WERI-Rb-1 (cell line): ENCODE data around the gene KLHL3.

Source experiments
- DNase-seq: peaks from one replicate; pipeline ENCODE4 v3.0.0-alpha.2; 2020
- H3K27ac ChIP-seq: fragments of 250-450 bp; sonication (Bioruptor Pico); 2 replicates; pipeline ENCODE4 v1.5.1; 2020; ENCODE audit warnings: mild to moderate bottlenecking, moderate library complexity
- H3K27me3 ChIP-seq: fragments of 250-450 bp; sonication (Bioruptor Pico); 2 replicates; pipeline ENCODE4 v1.5.1; 2021; ENCODE audit warnings: mild to moderate bottlenecking, low read depth, moderate library complexity; ENCODE audit not compliant: insufficient read depth, severe bottlenecking
- H3K36me3 ChIP-seq: fragments of 250-450 bp; sonication (Bioruptor Pico); 2 replicates; pipeline ENCODE4 v1.5.1; 2020; ENCODE audit warnings: mild to moderate bottlenecking, moderate library complexity
- H3K4me3 ChIP-seq: 2 replicates; pipeline ENCODE4 v1.5.1; 2011; ENCODE audit warnings: low read depth, mild to moderate bottlenecking, control low read depth, low read length
- H3K9me3 ChIP-seq: fragments of 250-450 bp; sonication (Bioruptor Pico); 2 replicates; pipeline ENCODE4 v1.5.1; 2021; ENCODE audit warnings: mild to moderate bottlenecking, moderate library complexity; ENCODE audit not compliant: severe bottlenecking
- TF ChIP-seq, protein P1 (sequence below): IDR thresholded peaks from 2 replicates; pipeline ENCODE4 v1.5.1; 2011; ENCODE audit warnings: low read depth, mild to moderate bottlenecking, control low read depth, inconsistent platforms, low read length

Gene KLHL3

DNA sequence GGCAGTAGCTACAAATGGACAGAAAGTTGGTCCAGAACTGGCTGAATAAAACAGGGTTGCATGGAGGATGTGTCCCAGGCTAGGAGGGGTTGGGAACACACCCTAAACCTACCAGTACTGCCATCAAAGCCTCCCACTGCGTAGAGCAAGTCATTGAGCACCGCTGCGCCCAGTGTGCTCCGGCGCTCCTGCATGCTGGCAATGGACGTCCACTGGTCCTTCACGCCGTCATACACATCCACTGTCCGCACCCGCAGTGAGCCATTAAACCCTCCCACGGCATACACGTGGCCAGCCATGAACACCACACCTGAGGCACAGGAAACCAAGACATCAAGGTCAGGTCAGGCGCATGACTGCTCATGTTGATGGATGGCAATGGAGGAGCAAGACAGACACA, 97.0 kb downstream of the KLHL3 start:
- no peak for DNase-seq
- Histone ChIP-seq H3K36me3 (no peaks in the 10 kb centered on the region), H3K27ac (no peak overlapping the region), H3K9me3 (no peaks in the 10 kb centered on the region), H3K27me3 (no peaks in the 10 kb centered on the region), H3K4me3 (no peak overlapping the region)
- TF ChIP-seq, protein P1, sequence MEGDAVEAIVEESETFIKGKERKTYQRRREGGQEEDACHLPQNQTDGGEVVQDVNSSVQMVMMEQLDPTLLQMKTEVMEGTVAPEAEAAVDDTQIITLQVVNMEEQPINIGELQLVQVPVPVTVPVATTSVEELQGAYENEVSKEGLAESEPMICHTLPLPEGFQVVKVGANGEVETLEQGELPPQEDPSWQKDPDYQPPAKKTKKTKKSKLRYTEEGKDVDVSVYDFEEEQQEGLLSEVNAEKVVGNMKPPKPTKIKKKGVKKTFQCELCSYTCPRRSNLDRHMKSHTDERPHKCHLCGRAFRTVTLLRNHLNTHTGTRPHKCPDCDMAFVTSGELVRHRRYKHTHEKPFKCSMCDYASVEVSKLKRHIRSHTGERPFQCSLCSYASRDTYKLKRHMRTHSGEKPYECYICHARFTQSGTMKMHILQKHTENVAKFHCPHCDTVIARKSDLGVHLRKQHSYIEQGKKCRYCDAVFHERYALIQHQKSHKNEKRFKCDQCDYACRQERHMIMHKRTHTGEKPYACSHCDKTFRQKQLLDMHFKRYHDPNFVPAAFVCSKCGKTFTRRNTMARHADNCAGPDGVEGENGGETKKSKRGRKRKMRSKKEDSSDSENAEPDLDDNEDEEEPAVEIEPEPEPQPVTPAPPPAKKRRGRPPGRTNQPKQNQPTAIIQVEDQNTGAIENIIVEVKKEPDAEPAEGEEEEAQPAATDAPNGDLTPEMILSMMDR, result no peak

DNA sequence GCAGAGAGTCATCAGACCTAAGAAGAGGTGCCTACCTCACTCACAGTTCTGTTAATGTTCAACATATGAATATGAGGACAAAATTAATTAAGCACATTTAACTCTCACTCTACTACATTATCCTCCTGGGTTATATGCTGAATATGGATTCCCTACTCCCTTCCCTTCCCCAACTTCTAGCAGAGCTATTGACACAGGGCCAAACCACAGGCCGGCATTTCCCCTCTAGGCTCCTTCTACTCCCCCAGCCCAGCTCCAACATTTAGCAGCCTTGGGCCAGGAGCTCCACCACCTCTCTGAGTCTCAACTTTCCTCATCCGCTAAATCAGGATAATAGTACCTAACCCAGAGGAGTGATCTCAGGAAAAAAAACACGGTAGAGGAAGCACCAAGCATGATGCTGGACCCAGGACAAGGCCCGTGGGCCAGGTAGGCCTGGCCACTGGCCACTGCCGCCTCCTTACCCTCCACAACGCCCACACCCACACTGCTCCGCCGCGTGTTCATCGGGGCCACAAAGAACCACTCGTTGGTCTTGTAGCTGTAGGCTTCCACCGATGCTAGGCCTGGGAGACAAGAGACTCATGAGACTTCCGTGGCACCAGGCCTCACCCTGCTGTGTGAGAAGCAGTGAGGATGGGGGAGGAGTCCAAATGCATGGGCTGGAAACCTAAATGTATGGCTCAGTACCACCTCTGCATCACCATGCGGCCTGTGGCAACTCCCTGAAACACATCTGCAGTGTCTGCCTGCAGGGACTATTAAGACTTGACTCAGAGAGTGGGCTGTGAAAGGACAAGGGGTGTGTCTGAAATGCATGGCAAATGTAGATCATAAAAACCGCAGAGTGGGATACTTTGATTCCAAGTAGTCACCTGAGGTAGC, 98.8 kb downstream of the KLHL3 start:
- Histone ChIP-seq H3K36me3 (no peaks in the 10 kb centered on the region), H3K27ac (no peak overlapping the region), H3K9me3 (no peaks in the 10 kb centered on the region), H3K4me3 (no peak overlapping the region), H3K27me3 (no peaks in the 10 kb centered on the region)
- TF ChIP-seq, protein P1, result no peak
- no peak for DNase-seq

DNA sequence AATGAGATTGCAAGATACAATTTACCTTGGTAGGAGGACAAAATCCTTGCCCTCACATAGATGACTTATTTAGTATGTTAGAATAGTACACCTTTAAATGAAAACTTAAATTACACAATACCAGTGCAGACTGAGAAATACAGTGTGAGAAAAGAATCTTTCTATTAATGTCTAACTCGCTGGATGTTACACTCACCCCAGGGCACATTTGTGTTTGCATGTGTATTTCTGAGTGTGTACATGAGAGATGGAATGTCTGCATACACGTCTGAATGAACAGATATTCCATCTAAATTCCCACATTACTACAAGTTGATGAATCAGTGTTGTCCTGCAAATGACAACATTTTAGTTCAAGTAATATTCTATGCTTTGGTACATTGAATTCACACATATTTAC, 99.8 kb downstream of the KLHL3 start:
- Histone ChIP-seq H3K36me3 (no peaks in the 10 kb centered on the region), H3K4me3 (no peak overlapping the region), H3K9me3 (no peaks in the 10 kb centered on the region), H3K27ac (no peak overlapping the region), H3K27me3 (no peaks in the 10 kb centered on the region)
- no peak for DNase-seq
- TF ChIP-seq, protein P1, result no peak

DNA sequence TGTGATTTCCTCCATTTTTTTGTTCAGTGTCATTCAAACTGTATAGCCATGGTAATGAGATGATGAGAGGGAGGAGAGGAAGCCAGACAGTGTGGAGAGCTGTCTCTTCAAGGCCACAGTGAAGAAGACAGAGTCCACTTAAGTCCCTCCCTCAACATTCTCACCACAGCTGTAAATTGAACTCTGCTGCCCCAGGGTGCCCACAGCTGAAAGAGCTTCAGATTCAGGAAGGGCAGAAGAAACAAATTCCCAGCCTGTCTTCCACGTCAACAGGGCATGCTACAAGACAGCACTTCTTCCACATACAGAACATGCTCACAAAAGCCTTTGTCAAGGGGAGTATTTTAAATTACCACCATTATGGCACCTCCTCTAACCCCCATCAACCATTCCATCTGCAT, 100.4 kb downstream of the KLHL3 start:
- no peak for DNase-seq
- TF ChIP-seq, protein P1, result no peak
- Histone ChIP-seq H3K27ac (no peak overlapping the region), H3K27me3 (no peaks in the 10 kb centered on the region), H3K36me3 (no peaks in the 10 kb centered on the region), H3K9me3 (no peaks in the 10 kb centered on the region), H3K4me3 (no peak overlapping the region)

DNA sequence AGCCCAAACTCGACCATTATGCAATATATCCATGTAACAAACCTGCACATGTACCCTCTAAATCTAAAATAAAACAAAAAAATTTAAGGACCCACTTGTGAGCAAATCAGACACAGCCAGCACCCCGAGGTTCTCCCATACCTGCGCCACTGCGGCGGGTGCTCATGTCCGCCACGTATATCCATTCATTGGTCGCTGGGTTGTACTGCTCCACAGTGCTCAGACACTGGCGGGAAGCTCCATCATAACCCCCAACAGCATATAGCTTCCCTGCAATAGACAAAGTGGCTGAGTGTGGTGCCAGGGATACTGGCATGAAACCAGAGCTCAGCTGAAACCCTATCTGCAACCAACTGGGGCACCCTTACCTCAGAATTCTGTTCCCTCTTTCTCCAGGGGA, 102.0 kb downstream of the KLHL3 start:
- Histone ChIP-seq H3K27me3 (no peaks in the 10 kb centered on the region), H3K9me3 (no peaks in the 10 kb centered on the region), H3K27ac (no peak overlapping the region), H3K4me3 (no peak overlapping the region), H3K36me3 (no peaks in the 10 kb centered on the region)
- no peak for DNase-seq
- TF ChIP-seq, protein P1, result no peak

DNA sequence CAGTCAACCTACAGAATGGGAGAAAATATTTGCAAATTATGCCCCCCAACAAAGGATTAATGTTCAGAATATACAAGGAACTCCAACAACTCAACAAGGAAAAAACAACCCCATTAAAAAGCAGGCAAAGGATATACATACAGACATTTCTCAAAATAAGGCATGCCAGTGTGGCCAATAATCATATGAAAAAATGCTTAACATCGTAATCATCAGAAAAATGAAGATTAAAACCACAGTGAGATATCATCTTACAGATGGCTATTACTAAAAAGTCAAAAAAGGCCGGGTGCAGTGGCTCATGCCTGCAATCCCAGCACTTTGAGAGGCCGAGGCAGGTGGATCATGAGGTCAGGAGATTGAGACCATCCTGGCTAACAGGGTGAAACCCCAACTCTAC, 103.2 kb downstream of the KLHL3 start:
- Histone ChIP-seq H3K9me3 (no peaks in the 10 kb centered on the region), H3K36me3 (no peaks in the 10 kb centered on the region), H3K27me3 (no peaks in the 10 kb centered on the region), H3K4me3 (no peak overlapping the region), H3K27ac (no peak overlapping the region)
- no peak for DNase-seq
- TF ChIP-seq, protein P1, result no peak
